ENCODE data around the gene CFAP73.

The CFAP73 gene

GRCh38 chr12:113167868-113168267 is 18.3 kb downstream of the CFAP73 start:
- DNase-seq, result no peak

- DNase-seq, result no peak
These were observed 20.2 kb downstream of the CFAP73 start for GRCh38 chr12:113169697-113170096.

GRCh38 chr12:113170457-113170856 is 20.9 kb downstream of the CFAP73 start:
- DNase-seq, result no peak

GRCh38 chr12:113170926-113171325 is 21.4 kb downstream of the CFAP73 start:
- no peak for DNase-seq

GRCh38 chr12:113171543-113171942 is 22.0 kb downstream of the CFAP73 start:
- no peak for DNase-seq

- DNase-seq, result no peak
These were observed 22.7 kb downstream of the CFAP73 start for GRCh38 chr12:113172185-113172584.

- no peak for DNase-seq
These were observed 23.7 kb downstream of the CFAP73 start for GRCh38 chr12:113173081-113173698.

- peak; percentile 57 to 83 (median 67) for DNase-seq
These were observed 25.2 kb downstream of the CFAP73 start for GRCh38 chr12:113174461-113175384.

GRCh38 chr12:113179023-113179422 is 29.5 kb downstream of the CFAP73 start:
- DNase-seq, result no peak

GRCh38 chr12:113180333-113180732 is 30.8 kb downstream of the CFAP73 start:
- no peak for DNase-seq

GRCh38 chr12:113181975-113182374 is 32.5 kb downstream of the CFAP73 start:
- DNase-seq, result no peak

GRCh38 chr12:113183030-113183589 is 33.6 kb downstream of the CFAP73 start:
- no peak for DNase-seq

GRCh38 chr12:113184098-113184899 is 34.8 kb downstream of the CFAP73 start:
- DNase-seq, result peak in 3 of 4 experiments; percentile 48 to 72 (median 52)

- peak; percentile 64 to 79 (median 77) for DNase-seq
These were observed 35.3 kb downstream of the CFAP73 start for GRCh38 chr12:113184900-113185179.

- peak; percentile 75 to 79 (median 76) for DNase-seq
These were observed 35.9 kb downstream of the CFAP73 start, which contains the start of the genes DDX54 and RITA1 for GRCh38 chr12:113185180-113186032. Gene DDX54 (minus strand): TSS chr12:113185478. CDS start chr12:113185451, 27 bp downstream. Gene RITA1 (plus strand): TSS chr12:113185721. CDS start chr12:113186747, 1,026 bp downstream.

GRCh38 chr12:113186033-113186365 is 36.5 kb downstream of the CFAP73 start:
- DNase-seq, result no peak

- no peak for DNase-seq
These were observed 37.3 kb downstream of the CFAP73 start for GRCh38 chr12:113186666-113187325.

GRCh38 chr12:113189361-113189760 is 39.8 kb downstream of the CFAP73 start:
- DNase-seq, result no peak

GRCh38 chr12:113190761-113191160 is 41.2 kb downstream of the CFAP73 start:
- no peak for DNase-seq

GRCh38 chr12:113191227-113191626 is 41.7 kb downstream of the CFAP73 start:
- no peak for DNase-seq

- DNase-seq, result no peak
These were observed 45.5 kb downstream of the CFAP73 start for GRCh38 chr12:113194971-113195391.

All from activated naive CD4-positive, alpha-beta T cell (primary cell).